ENCODE data around the gene KCNH5.

The KCNH5 gene

DNA sequence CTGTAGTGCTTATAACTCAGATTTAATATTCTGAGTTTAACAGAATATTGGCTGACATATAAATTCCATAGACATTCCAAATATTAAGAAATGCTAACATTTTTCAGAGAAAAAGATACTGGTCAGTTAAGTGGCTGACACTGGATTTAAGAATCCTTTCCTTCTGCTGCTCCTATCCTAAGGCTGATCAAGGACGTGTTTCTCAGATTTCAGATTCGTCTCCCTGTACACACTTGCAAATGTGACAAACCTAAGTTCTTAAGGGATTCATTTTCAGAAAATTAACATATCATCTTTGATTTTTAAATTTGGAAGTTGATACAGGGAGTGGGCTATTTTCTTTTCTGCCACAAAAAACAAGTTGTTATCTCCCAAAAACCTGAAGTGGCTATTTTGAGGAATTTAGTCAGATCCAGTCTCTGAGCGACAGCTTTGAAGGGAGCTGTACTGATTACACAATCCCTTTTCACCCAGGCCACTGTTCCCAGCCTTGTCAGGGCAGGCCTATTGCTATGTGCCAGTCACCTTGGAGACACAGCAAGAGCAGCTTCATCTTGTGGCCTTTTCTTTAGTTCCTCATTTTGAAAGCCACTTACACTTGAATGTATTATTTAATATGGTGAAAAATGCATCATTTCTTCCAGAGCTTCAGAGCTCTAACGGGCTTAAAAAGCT, 370.6 kb downstream of the KCNH5 start:
- no peak for DNase-seq (ENCODE audit: low spot score)

DNA sequence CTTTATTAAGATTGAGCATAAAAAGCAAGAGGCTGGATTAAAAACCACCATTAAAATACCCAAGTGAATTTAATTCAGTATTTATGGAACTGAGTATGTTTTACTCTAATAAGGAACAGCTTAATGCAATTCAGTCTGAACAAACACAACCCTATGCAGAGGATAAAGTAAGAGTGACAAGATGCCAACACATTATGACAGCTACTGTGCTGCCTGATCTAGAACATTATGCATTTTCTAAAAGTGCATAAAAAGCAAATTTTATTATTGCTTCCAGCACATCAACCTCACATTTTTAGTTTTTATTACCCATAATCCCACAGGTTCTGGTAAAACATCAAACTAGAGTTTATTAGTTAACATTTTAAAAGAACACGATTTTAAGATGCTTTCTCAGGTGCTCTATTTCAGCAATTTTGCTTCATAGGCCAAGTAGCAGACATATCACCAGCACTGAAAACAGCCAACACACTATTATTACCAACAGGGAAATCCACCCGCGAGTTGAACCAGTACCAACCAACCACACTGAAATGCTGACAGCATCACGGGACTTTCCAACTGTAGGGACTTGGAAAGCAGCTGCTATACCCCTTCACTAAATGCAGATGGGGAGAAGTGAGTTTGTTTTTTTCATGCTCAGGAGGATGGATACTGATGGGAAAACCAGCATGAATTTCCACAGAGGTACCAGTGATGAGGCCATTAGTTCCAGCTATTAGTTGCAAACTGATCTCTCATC, 372.1 kb downstream of the KCNH5 start:
- DNase-seq (ENCODE audit: low spot score), result no peak

DNA sequence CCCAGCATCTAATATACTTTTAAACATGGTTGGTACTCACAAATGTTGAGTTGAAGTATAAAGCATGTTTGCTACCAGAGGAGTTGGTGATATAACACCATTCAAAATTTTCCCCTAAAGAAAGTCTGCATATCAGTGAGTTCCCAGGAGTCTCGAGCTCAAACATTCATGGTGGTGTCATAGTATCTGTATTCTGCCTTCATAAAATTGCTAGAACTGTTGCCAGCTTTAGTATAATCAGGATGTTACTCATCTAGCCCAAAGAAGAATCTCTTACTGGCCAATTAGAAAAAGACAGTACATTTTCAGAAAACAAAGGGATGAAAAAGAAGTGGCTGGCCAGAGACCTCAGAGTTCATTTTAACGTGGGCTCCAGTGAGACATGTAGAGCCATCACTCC, 374.7 kb downstream of the KCNH5 start:
- DNase-seq (ENCODE audit: low spot score), result no peak

DNA sequence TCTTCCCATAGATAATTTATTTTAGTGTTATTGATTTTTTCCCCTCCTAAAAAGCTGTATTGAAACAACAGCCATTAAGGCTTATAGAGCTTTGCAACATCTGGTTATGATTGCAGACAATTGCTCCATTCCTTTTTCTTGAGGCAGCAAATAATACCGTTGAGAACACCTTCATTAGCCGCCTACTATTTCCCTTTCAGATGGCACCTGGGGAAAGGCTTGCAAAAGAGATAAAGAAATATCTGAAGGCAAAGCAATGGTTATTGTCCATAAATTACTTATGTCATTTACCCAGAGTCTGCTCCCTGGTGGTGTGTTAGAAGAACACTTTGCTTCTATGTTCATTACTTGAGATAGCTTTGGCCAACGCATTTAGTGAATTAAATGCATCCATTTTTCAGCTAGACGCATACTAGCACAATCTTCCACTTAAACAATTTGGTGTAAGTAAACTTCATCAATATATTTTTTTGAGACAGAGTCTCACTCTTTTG, 377.8 kb downstream of the KCNH5 start:
- DNase-seq (ENCODE audit: low spot score), result no peak

DNA sequence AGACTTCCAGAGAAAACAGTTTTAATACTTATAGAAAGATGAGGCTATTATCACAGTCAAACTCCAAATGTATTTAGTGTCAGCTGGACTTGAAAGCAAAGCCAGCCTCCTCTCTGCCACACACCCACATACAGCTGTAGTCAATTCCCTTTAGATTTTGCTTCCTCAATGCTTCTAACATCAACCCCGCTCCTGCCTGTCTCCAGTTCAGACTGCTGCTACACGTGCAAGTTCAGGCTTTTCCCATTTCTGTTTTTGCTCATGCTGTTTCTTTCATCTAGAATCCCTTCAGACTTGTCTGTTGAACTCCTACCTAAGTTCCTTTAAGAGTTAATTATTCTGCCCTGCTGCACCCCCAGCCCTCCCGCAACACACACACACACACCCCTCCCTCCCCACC, 380.0 kb downstream of the KCNH5 start:
- DNase-seq (ENCODE audit: low spot score), result no peak

DNA sequence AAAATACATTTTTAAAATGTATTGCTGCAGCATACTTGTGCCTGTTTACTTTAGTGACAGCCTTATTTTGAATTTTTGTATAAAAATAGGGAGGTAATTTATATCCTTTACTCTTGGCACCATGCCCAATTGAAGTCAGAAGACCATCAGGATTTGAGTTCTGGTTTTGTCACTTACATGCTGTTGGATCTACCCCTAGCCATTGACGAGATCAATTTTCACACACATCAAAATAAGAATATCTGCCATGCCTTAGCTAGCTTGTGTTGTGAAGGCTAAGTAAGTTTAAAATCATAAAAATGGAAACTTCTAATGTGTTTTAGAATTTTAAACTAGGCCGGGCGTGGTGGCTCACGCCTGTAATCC, 381.8 kb downstream of the KCNH5 start:
- no peak for DNase-seq (ENCODE audit: low spot score)

DNA sequence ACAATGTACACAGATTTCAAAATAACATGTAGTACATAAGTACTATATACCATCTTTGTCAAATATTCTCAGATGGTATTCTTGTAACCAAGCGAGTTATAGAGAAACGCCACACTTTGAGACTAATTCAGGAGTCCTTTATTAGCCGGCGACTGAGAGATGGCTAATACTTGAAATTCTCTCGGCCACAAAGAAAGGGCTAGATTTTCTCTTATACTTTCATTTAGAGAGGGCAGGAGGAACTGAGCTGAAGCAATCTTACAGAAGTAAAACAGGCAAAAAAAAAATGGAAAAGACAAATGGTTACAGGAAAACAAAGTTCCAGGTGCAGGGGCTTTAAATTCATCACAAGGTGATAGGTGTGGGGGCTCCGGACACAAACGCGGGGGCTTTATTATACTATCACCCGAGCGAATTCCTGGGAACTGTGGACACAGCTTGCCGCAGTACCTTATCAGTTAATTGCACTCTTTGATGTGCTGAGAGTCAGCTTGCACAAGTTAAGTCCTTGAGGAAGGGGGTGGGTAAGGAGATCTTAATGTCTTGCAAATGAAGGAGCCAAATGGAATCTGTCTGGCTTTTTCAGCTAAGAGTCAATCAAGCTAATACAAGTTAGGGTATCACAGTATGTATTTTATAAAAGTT, 382.3 kb downstream of the KCNH5 start:
- DNase-seq (ENCODE audit: low spot score), result no peak

DNA sequence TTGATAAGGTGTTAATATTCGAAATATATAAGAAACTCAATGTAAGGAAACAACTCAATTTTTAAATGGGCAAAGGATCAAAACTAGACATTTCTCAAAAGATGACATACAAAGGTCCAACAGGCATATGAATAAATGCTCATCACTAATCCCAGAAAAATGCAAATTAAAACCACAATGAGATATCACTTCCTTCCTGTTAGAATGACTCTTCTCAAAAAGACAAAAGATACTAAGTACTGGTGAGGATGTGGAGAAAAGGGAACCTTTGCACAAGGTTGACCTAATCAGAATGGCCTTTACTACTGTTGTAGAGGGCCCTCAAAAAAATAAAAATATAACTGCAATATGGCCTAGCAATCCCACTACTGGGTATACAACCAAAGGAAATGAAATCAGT, 383.4 kb downstream of the KCNH5 start:
- DNase-seq (ENCODE audit: low spot score), result no peak

DNA sequence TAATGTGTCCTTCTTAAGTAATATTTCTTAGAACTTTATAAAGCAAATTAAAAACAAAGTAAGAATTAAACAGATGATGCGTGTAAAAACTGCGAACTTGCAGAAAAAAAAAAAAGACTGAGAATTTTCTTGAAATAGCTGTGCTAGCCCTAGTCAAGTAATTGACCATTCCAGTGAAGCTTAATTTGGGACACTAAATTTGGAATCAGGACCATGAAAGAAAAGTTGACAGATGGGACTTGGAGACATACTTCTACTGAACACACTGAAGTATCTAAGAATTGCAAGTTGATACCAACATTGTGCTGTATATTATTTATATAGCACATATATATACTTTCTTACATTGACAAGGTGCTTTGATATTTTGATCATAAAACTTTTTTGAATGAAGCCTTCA, 386.6 kb downstream of the KCNH5 start:
- no peak for DNase-seq (ENCODE audit: low spot score)

DNA sequence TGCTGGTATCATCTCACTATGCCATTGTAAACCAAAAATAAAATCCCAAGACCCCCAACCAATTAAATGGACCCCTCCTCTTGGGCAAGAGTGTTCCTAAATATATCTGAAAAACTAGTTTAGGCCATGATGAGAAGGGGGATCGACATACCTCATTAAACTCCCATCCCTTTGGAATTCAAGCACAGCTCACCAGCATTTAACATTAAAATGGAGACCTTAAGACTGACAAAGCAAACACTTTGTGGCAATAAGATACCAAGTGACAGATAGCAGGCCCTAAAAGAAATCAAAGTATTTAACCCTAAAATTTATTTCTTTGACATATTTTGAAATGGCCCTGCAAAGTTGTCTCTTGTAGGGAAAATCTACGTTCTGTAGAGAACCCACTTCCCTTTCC, 387.9 kb downstream of the KCNH5 start:
- DNase-seq (ENCODE audit: low spot score), result no peak

DNA sequence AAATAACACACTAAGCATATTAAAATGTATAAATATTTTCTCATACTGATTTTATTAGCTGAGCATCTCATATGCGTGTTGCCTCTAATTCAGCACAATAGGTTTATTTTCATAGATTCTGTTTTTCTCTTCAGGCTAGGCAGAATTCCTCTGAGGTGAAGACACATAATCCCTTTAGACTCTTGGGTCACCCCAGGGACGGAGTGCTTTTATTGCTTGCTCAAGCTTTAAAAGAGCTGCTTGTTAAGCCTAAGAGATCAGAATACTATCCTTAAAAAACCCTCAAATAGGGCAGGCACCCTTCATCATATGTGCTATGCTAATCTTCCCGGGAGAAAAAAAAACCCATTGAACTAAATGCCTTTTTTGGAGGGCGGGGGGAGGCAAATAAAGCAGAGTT, 390.1 kb downstream of the KCNH5 start:
- DNase-seq (ENCODE audit: low spot score), result no peak

DNA sequence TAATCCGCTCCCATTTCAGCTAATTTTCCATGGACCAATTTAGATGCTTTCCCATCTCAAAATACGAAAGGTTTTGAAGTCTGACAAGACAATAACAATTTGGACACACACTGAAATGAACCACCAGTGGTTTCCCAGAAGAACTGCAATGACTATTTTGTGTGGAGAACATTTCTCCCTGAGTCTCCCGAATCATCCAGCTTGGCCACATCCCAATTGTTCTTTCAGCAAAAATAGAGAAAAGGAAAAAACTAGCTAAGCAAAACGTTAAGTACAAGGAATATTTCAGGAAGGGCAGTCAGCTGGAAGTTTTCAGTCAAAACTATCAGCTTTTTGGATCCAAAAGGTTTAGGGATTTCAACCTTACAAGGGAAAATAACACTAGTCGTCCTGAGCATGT, 390.6 kb downstream of the KCNH5 start:
- DNase-seq (ENCODE audit: low spot score), result no peak
